HEK293 (cell line): ENCODE measurements around the gene DDX41.

ENCODE experiments used
- CTCF ChIP-seq: fragments of 450-650 bp; formaldehyde crosslinking; IDR thresholded peaks from 2 replicates; pipeline ENCODE4 v1.5.1; 2016; ENCODE audit warnings: missing biosample characterization, missing genetic modification characterization
- EGR2 ChIP-seq: fragments of 450-650 bp; formaldehyde crosslinking; IDR thresholded peaks from 2 replicates; pipeline ENCODE4 v1.5.1; 2016; ENCODE audit warnings: low read depth, missing biosample characterization, missing genetic modification characterization
- HOXA7 ChIP-seq: sonication (generic); formaldehyde crosslinking; IDR thresholded peaks from 2 replicates; pipeline ENCODE4 v1.8.1; 2022; ENCODE audit warnings: missing genetic modification reagents, borderline replicate concordance
- RBAK ChIP-seq: fragments of 450-650 bp; formaldehyde crosslinking; IDR thresholded peaks from 2 replicates; pipeline ENCODE4 v1.5.1; 2016; ENCODE audit warnings: missing biosample characterization, missing genetic modification characterization
- SCRT2 ChIP-seq: fragments of 450-650 bp; formaldehyde crosslinking; IDR thresholded peaks from 2 replicates; pipeline ENCODE4 v1.5.1; 2016; ENCODE audit warnings: missing biosample characterization, missing genetic modification characterization
- ZBTB21 ChIP-seq: fragments of 450-650 bp; formaldehyde crosslinking; IDR thresholded peaks from 2 replicates; pipeline ENCODE4 v1.5.1; 2017; ENCODE audit warnings: missing biosample characterization, missing genetic modification characterization
- ZNF335 ChIP-seq: fragments of 450-650 bp; formaldehyde crosslinking; conservative IDR thresholded peaks from 2 replicates; pipeline ENCODE4 v1.5.1; 2016; ENCODE audit warnings: missing biosample characterization, missing genetic modification characterization
- ZNF621 ChIP-seq: fragments of 450-650 bp; formaldehyde crosslinking; IDR thresholded peaks from 2 replicates; pipeline ENCODE4 v1.5.1; 2017; ENCODE audit warnings: missing biosample characterization, missing genetic modification characterization
- ZNF639 ChIP-seq: fragments of 450-650 bp; formaldehyde crosslinking; IDR thresholded peaks from 2 replicates; pipeline ENCODE4 v1.5.1; 2016; ENCODE audit warnings: missing biosample characterization, missing genetic modification characterization

GRCh38 chr5:177516601-177517568 is at the start of gene DDX41:
- TF ChIP-seq ZNF639 (tag by site-specific recombination): peak; percentile 94
- TF ChIP-seq HOXA7 (CRISPR knock-in tag): no peak
- no peak for TF ChIP-seq SCRT2 (tag by site-specific recombination)
- peak; percentile 98 for TF ChIP-seq ZNF335 (tag by site-specific recombination)
- no peak for TF ChIP-seq RBAK (tag by site-specific recombination)
- peak; percentile 68 for TF ChIP-seq EGR2
- TF ChIP-seq CTCF (tag by site-specific recombination): peak; percentile 81
- TF ChIP-seq ZBTB21: no peak; the same call in 1 of the 2 replicates
- TF ChIP-seq ZNF621: no peak
